ENCODE results near the gene SOX15.
A peak's percentile ranks its signal among the peaks of the same experiment; 100 is the strongest.

SOX15 gene

GRCh38 chr17:7620835-7621234 lies 30.9 kb upstream of the SOX15 start:
- Histone ChIP-seq H3K4me3 (ENCODE audit: low read depth, low read length) (no peak overlapping the region), H3K27me3 (ENCODE audit: insufficient read depth, low read length) (no peaks in the 10 kb centered on the region), H2BK12ac (ENCODE audit: low read length) (no peak overlapping the region), H3K36me3 (ENCODE audit: control insufficient read depth in 1 of 2, insufficient read depth in 2 of 2, low read length in 2 of 2) (no peaks in the 10 kb centered on the region), H3K4ac (ENCODE audit: low read depth, low read length) (no peak overlapping the region), H3K27ac (ENCODE audit: low read depth, low read length) (no peak overlapping the region), H3K9ac (ENCODE audit: low read length) (no peak overlapping the region), H3K79me1 (ENCODE audit: low read length) (no peaks in the 10 kb centered on the region), H4K8ac (ENCODE audit: low read depth, low read length) (no peak overlapping the region), H3K4me1 (ENCODE audit: control insufficient read depth in 1 of 2, insufficient read depth in 2 of 2, low read length in 2 of 2) (no peaks in the 10 kb centered on the region), H3K4me2 (ENCODE audit: low read length) (no peak overlapping the region), H3K18ac (ENCODE audit: low read length) (no peak overlapping the region), H3K9me3 (ENCODE audit: insufficient read depth, low read depth, low read length) (no peaks in the 10 kb centered on the region), H2BK5ac (ENCODE audit: low read depth, low read length, poor library complexity) (no peak overlapping the region), H3K14ac (ENCODE audit: low read length) (no peak overlapping the region), H3K23ac (ENCODE audit: low read length) (no peak overlapping the region), H4K12ac (ENCODE audit: low read depth, low read length) (no peak overlapping the region), H2AFZ (ENCODE audit: insufficient read depth, low read length, poor library complexity) (no peak overlapping the region), H3K79me2 (ENCODE audit: control insufficient read depth, insufficient read depth, low read length, poor library complexity) (no peaks in the 10 kb centered on the region), H4K91ac (ENCODE audit: low read depth, low read length) (no peak overlapping the region), H2AK5ac (ENCODE audit: low read length) (no peak overlapping the region), H2BK120ac (ENCODE audit: insufficient read depth, low read length, poor library complexity) (no peak overlapping the region)
- no peak for DNase-seq
- no CpG with 5 or more reads among the region's 8 CpGs for WGBS (ENCODE audit: extremely low coverage, insufficient coverage, insufficient read length)

DNA sequence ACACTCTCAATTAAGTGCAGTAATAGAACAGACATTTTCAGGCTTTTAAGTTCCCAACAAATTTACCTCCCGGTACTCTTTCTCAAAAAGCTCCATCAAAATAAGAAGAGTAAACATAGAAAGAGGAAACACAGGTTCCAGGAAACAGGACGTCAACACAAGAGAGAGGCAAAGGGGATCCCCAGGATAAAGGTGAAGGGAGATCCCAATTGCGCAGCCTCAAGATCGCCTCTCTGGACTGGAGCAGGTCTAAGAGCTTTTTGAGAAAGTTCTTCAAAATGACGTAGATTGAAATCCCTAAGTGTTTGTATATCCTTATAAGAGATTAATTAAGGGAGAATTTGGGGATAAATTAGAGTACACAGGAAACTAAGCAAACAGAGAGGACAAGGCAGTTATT lies 28.7 kb upstream of the SOX15 start:
- no peak overlapping the region for H3K14ac ChIP-seq (ENCODE audit: low read length)
- no peak overlapping the region for H3K4ac ChIP-seq (ENCODE audit: low read depth, low read length)
- H2BK12ac ChIP-seq (ENCODE audit: low read length): no peak overlapping the region
- H3K4me1 ChIP-seq (ENCODE audit: control insufficient read depth in 1 of 2, insufficient read depth in 2 of 2, low read length in 2 of 2): peaks cover 2 to 3% of the 10 kb centered on the region in 2 experiments
- no peak overlapping the region for H4K91ac ChIP-seq (ENCODE audit: low read depth, low read length)
- no peak overlapping the region for H3K4me2 ChIP-seq (ENCODE audit: low read length)
- peaks cover 4% of the 10 kb centered on the region for H3K79me2 ChIP-seq (ENCODE audit: control insufficient read depth, insufficient read depth, low read length, poor library complexity)
- no peaks in the 10 kb centered on the region for H3K36me3 ChIP-seq (ENCODE audit: control insufficient read depth in 1 of 2, insufficient read depth in 2 of 2, low read length in 2 of 2)
- no peak overlapping the region for H4K12ac ChIP-seq (ENCODE audit: low read depth, low read length)
- no peak overlapping the region for H2BK120ac ChIP-seq (ENCODE audit: insufficient read depth, low read length, poor library complexity)
- H3K9me3 ChIP-seq (ENCODE audit: insufficient read depth, low read depth, low read length): no peaks in the 10 kb centered on the region
- H3K79me1 ChIP-seq (ENCODE audit: low read length): peaks cover 7% of the 10 kb centered on the region
- no CpG with 5 or more reads among the region's 5 CpGs for WGBS (ENCODE audit: extremely low coverage, insufficient coverage, insufficient read length)
- no peak overlapping the region for H2BK5ac ChIP-seq (ENCODE audit: low read depth, low read length, poor library complexity)
- no peak overlapping the region for H3K4me3 ChIP-seq (ENCODE audit: low read depth, low read length)
- no peak overlapping the region for H2AK5ac ChIP-seq (ENCODE audit: low read length)
- no peak overlapping the region for H3K23ac ChIP-seq (ENCODE audit: low read length)
- DNase-seq: no peak
- no peak overlapping the region for H4K8ac ChIP-seq (ENCODE audit: low read depth, low read length)
- H3K18ac ChIP-seq (ENCODE audit: low read length): no peak overlapping the region
- H3K27me3 ChIP-seq (ENCODE audit: insufficient read depth, low read length): no peaks in the 10 kb centered on the region
- no peak overlapping the region for H2AFZ ChIP-seq (ENCODE audit: insufficient read depth, low read length, poor library complexity)
- H3K27ac ChIP-seq (ENCODE audit: low read depth, low read length): no peak overlapping the region
- no peak overlapping the region for H3K9ac ChIP-seq (ENCODE audit: low read length)

- H2AK5ac ChIP-seq (ENCODE audit: low read length): no peak overlapping the region
- H3K18ac ChIP-seq (ENCODE audit: low read length): no peak overlapping the region
- H3K27me3 ChIP-seq (ENCODE audit: insufficient read depth, low read length): no peaks in the 10 kb centered on the region
- peaks cover 8 to 9% of the 10 kb centered on the region in 2 experiments for H3K4me1 ChIP-seq (ENCODE audit: control insufficient read depth in 1 of 2, insufficient read depth in 2 of 2, low read length in 2 of 2)
- peaks cover 6% of the 10 kb centered on the region for H3K79me2 ChIP-seq (ENCODE audit: control insufficient read depth, insufficient read depth, low read length, poor library complexity)
- no peak overlapping the region for H3K9ac ChIP-seq (ENCODE audit: low read length)
- H3K36me3 ChIP-seq (ENCODE audit: control insufficient read depth in 1 of 2, insufficient read depth in 2 of 2, low read length in 2 of 2): peaks cover 0 to 3% of the 10 kb centered on the region in 2 experiments
- H3K27ac ChIP-seq (ENCODE audit: low read depth, low read length): peak overlapping the region; percentile 74
- no peak overlapping the region for H2BK5ac ChIP-seq (ENCODE audit: low read depth, low read length, poor library complexity)
- peak overlapping the region; percentile 62 for H3K4me2 ChIP-seq (ENCODE audit: low read length)
- H2BK12ac ChIP-seq (ENCODE audit: low read length): no peak overlapping the region
- no peak overlapping the region for H3K14ac ChIP-seq (ENCODE audit: low read length)
- no peak overlapping the region for H2BK120ac ChIP-seq (ENCODE audit: insufficient read depth, low read length, poor library complexity)
- H3K4ac ChIP-seq (ENCODE audit: low read depth, low read length): no peak overlapping the region
- H4K8ac ChIP-seq (ENCODE audit: low read depth, low read length): peak overlapping the region; percentile 78
- H3K23ac ChIP-seq (ENCODE audit: low read length): no peak overlapping the region
- DNase-seq: no peak
- H4K12ac ChIP-seq (ENCODE audit: low read depth, low read length): peak overlapping the region; percentile 44
- peak overlapping the region; percentile 67 for H2AFZ ChIP-seq (ENCODE audit: insufficient read depth, low read length, poor library complexity)
- peak overlapping the region; percentile 51 for H3K4me3 ChIP-seq (ENCODE audit: low read depth, low read length)
- no peaks in the 10 kb centered on the region for H3K9me3 ChIP-seq (ENCODE audit: insufficient read depth, low read depth, low read length)
- peaks cover 7% of the 10 kb centered on the region for H3K79me1 ChIP-seq (ENCODE audit: low read length)
- WGBS (ENCODE audit: extremely low coverage, insufficient coverage, insufficient read length): no CpG with 5 or more reads among the region's 28 CpGs
- H4K91ac ChIP-seq (ENCODE audit: low read depth, low read length): no peak overlapping the region
These were observed 25.4 kb upstream of the SOX15 start for GRCh38 chr17:7615265-7615747.

DNA sequence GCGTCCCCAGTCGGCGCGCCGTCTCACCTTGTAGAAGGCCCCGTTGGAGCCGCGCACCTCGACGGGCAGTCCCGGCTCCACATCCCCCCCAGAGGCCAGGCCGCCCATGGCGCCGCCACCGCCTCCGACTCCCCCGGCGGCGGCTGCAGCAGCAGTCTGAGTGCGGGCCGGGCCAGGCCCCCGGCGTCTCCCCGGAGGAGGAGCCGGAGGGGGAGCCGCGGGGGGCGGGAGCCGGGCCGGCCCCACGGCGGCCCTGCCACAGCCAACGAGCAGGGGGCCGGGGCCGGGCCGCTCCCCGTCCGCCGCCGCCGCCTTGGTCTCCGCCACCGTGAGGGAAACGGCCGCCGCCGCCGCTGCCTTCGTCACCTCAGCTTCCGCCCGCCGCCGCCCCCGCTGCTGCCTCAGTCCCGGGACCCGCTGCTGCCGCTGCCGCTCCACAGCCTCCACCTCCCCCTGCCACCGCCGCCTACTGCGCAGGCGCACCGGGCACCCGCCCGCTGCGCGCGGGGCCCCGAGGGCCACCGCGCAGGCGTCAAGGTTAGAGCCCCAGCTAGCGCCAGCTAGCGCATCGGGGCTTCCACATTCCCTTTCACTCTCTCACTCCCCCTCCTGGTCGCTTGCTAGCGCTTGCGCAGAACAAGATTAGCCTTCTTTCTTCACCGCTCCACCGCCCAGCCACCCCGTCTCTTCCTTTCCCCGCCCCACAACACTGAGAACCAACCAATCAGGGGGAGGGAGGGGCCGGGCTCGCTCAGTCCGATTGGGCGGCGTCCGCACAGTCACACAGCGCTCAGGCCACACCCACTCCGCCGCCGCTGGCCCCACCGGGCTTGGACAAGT lies 24.8 kb upstream of the SOX15 start, which contains the start of gene FXR2:
TSS of gene FXR2 (minus strand) at position 473 of the 840 bp plus-strand sequence. CDS start at position 108, 365 bp downstream.
- Histone ChIP-seq H3K18ac (ENCODE audit: low read length) (peak within 1 kb of the TSS; percentile 53), H3K36me3 (ENCODE audit: control insufficient read depth in 1 of 2, insufficient read depth in 2 of 2, low read length in 2 of 2) (peaks cover 0 to 3% of the 10 kb centered on the region in 2 experiments), H4K8ac (ENCODE audit: low read depth, low read length) (peak within 1 kb of the TSS; percentile 78), H3K4me3 (ENCODE audit: low read depth, low read length) (peak within 1 kb of the TSS; percentile 88), H3K23ac (ENCODE audit: low read length) (no peak within 1 kb of the TSS), H3K79me2 (ENCODE audit: control insufficient read depth, insufficient read depth, low read length, poor library complexity) (peaks cover 6% of the 10 kb centered on the region), H3K4me1 (ENCODE audit: control insufficient read depth in 1 of 2, insufficient read depth in 2 of 2, low read length in 2 of 2) (peaks cover 8 to 9% of the 10 kb centered on the region in 2 experiments), H2BK5ac (ENCODE audit: low read depth, low read length, poor library complexity) (peak within 1 kb of the TSS; percentile 62), H3K9ac (ENCODE audit: low read length) (peak within 1 kb of the TSS; percentile 77), H3K27me3 (ENCODE audit: insufficient read depth, low read length) (no peaks in the 10 kb centered on the region), H3K14ac (ENCODE audit: low read length) (peak within 1 kb of the TSS; percentile 85), H3K27ac (ENCODE audit: low read depth, low read length) (peak within 1 kb of the TSS; percentile 91), H4K91ac (ENCODE audit: low read depth, low read length) (peak within 1 kb of the TSS; percentile 79), H4K12ac (ENCODE audit: low read depth, low read length) (peak within 1 kb of the TSS; percentile 67), H3K9me3 (ENCODE audit: insufficient read depth, low read depth, low read length) (no peaks in the 10 kb centered on the region), H2AFZ (ENCODE audit: insufficient read depth, low read length, poor library complexity) (peak within 1 kb of the TSS; percentile 67), H3K79me1 (ENCODE audit: low read length) (peaks cover 7% of the 10 kb centered on the region), H3K4ac (ENCODE audit: low read depth, low read length) (peak within 1 kb of the TSS; percentile 13), H2BK12ac (ENCODE audit: low read length) (no peak within 1 kb of the TSS), H2BK120ac (ENCODE audit: insufficient read depth, low read length, poor library complexity) (peak within 1 kb of the TSS; percentile 58), H3K4me2 (ENCODE audit: low read length) (peak within 1 kb of the TSS; percentile 80), H2AK5ac (ENCODE audit: low read length) (no peak within 1 kb of the TSS)
- DNase-seq: peak; percentile 100
- WGBS (ENCODE audit: extremely low coverage, insufficient coverage, insufficient read length): no CpG with 5 or more reads among the region's 93 CpGs
